K562 (cell line): Measurements from ENCODE around the gene ALOXE3. TPM values are rescaled to one million over a fixed set of nuclear protein-coding genes. Genes with fewer than 3 reads are reported as not detected.

Source experiments
- ARID1B ChIP-seq: fragments of 450-650 bp; IDR thresholded peaks from 2 replicates; pipeline ENCODE4 v1.6.1; 2016; ENCODE audit warnings: antibody characterized with exemption, mild to moderate bottlenecking, inconsistent platforms
- BCL6 ChIP-seq: fragments of 250-450 bp; sonication (Bioruptor Pico); IDR thresholded peaks from 2 replicates; pipeline ENCODE4 v1.4.0; 2020
- DACH1 ChIP-seq: fragments of 450-650 bp; IDR thresholded peaks from 2 replicates; pipeline ENCODE4 v1.6.1; 2018; ENCODE audit not compliant: partially characterized antibody
- EGR1 ChIP-seq: fragments of 450-650 bp; conservative IDR thresholded peaks from 2 replicates; pipeline ENCODE4 v1.6.1; 2017; ENCODE audit warnings: mild to moderate bottlenecking
- EHMT2 ChIP-seq: fragments of 450-650 bp; IDR thresholded peaks from 2 replicates; pipeline ENCODE4 v1.6.1; 2018; ENCODE audit warnings: antibody characterized with exemption
- HNRNPK ChIP-seq: fragments of 200-400 bp; formaldehyde crosslinking; IDR thresholded peaks from one replicate; pipeline ENCODE4 v1.6.1; 2018; ENCODE audit warnings: mild to moderate bottlenecking, low read depth, low read length; ENCODE audit not compliant: poor library complexity, severe bottlenecking
- KLF6 ChIP-seq: fragments of 250-450 bp; sonication (Bioruptor Pico); IDR thresholded peaks from 2 replicates; pipeline ENCODE4 v1.4.0; 2020; ENCODE audit warnings: mild to moderate bottlenecking, moderate library complexity, borderline replicate concordance
- MAZ ChIP-seq, 2 experiments: fragments of 450-650 bp in 1 of 2; sonication (generic) in 1 of 2; formaldehyde crosslinking; IDR thresholded peaks in 1 of 2; conservative IDR thresholded peaks in 1 of 2; 2 replicates each; pipeline versions ENCODE4 v1.4.0 to v1.5.0; 2020; ENCODE audit warnings: mild to moderate bottlenecking in 1 of 2, missing genetic modification reagents in 1 of 2
- MTA1 ChIP-seq: fragments of 450-650 bp; IDR thresholded peaks from 2 replicates; pipeline ENCODE4 v1.6.1; 2017; ENCODE audit warnings: borderline replicate concordance
- MTA3 ChIP-seq: fragments of 450-650 bp; formaldehyde crosslinking; IDR thresholded peaks from 2 replicates; pipeline ENCODE4 v1.6.1; 2017; ENCODE audit warnings: mild to moderate bottlenecking, borderline replicate concordance
- PHF20 ChIP-seq: fragments of 450-650 bp; IDR thresholded peaks from 2 replicates; pipeline ENCODE4 v1.6.1; 2018; ENCODE audit not compliant: partially characterized antibody
- POLR3A ChIP-seq: IDR thresholded peaks from 2 replicates; pipeline ENCODE4 v1.6.1; 2011; ENCODE audit warnings: borderline replicate concordance, mild to moderate bottlenecking, moderate library complexity; ENCODE audit not compliant: insufficient read length, insufficient read depth; ENCODE audit errors: extremely low read depth
- PTRF ChIP-seq: fragments of 450-650 bp; IDR thresholded peaks from 2 replicates; pipeline ENCODE4 v1.6.1; 2016; ENCODE audit warnings: mild to moderate bottlenecking, missing genetic modification characterization, missing compliant biosample characterization
- SNIP1 ChIP-seq: fragments of 450-650 bp; IDR thresholded peaks from 2 replicates; pipeline ENCODE4 v1.7.1; 2017; ENCODE audit warnings: low read depth, mild to moderate bottlenecking
- ZBTB40 ChIP-seq, 2 experiments: fragments of 450-650 bp in 1 of 2; sonication (generic) in 1 of 2; formaldehyde crosslinking in 1 of 2; IDR thresholded peaks; 2 replicates each; pipeline versions ENCODE4 v1.7.1 to v1.9.0; 2016 to 2022; ENCODE audit warnings: inconsistent platforms in 1 of 2, mild to moderate bottlenecking in 1 of 2, missing genetic modification reagents in 1 of 2
- ZC3H4 ChIP-seq: sonication (generic); formaldehyde crosslinking; IDR thresholded peaks from 2 replicates; pipeline ENCODE4 v1.9.0; 2021; ENCODE audit warnings: missing genetic modification reagents, borderline replicate concordance
- ZKSCAN1 ChIP-seq: fragments of 150-350 bp; IDR thresholded peaks from 2 replicates; pipeline ENCODE4 v1.6.1; 2016; ENCODE audit warnings: low read depth, low read length
- ZNF445 ChIP-seq: fragments of 250-450 bp; sonication (Bioruptor Pico); IDR thresholded peaks from 2 replicates; pipeline ENCODE4 v1.4.0; 2020; ENCODE audit warnings: low read depth, mild to moderate bottlenecking, moderate library complexity
- ZNF778 ChIP-seq: fragments of 450-650 bp; formaldehyde crosslinking; IDR thresholded peaks from 2 replicates; pipeline ENCODE4 v1.4.0; 2020; ENCODE audit warnings: mild to moderate bottlenecking, moderate library complexity
- ZSCAN32 ChIP-seq: fragments of 450-650 bp; formaldehyde crosslinking; IDR thresholded peaks from 2 replicates; pipeline ENCODE4 v1.4.0; 2020; ENCODE audit warnings: mild to moderate bottlenecking, moderate library complexity
- polyA plus RNA-seq, 8 experiments: library from polyadenylated mRNA; depleted of rRNA in 4 of 8; stranded (reverse) in 5 of 8; unstranded in 3 of 8; fragments of >200 nt; fragmentation: Nextera tagmentation in 2 of 8; fragmentation: Illumina TruSeq in 1 of 8; extraction: Ambion mirVana in 2 of 8; extraction: Trizol in 1 of 8; gene quantifications; 2 replicates each; pipeline versions ENCODE4 v1.2.1 to v1.2.3, GENCODE V29; 2011 to 2014; ENCODE audit warnings: inconsistent platforms in 1 of 8, missing spikeins in 1 of 8
- total RNA-seq, 7 experiments: library from RNA; depleted of rRNA in 6 of 7; stranded (reverse); fragments of >200 nt in 6 of 7; fragmentation: Illumina TruSeq in 2 of 7; extraction: Trizol in 2 of 7; gene quantifications; 2 replicates each; pipeline versions ENCODE4 v1.2.1 to v1.2.3, GENCODE V29; 2011 to 2021; ENCODE audit warnings: low replicate concordance in 1 of 7

Gene ALOXE3
- total and polyA plus RNA-seq, 9 of the 15 experiments (the other 6 are each of a cell fraction or from before 2014, with no cell fraction given) = 0.04 TPM; not detected in 8

DNA sequence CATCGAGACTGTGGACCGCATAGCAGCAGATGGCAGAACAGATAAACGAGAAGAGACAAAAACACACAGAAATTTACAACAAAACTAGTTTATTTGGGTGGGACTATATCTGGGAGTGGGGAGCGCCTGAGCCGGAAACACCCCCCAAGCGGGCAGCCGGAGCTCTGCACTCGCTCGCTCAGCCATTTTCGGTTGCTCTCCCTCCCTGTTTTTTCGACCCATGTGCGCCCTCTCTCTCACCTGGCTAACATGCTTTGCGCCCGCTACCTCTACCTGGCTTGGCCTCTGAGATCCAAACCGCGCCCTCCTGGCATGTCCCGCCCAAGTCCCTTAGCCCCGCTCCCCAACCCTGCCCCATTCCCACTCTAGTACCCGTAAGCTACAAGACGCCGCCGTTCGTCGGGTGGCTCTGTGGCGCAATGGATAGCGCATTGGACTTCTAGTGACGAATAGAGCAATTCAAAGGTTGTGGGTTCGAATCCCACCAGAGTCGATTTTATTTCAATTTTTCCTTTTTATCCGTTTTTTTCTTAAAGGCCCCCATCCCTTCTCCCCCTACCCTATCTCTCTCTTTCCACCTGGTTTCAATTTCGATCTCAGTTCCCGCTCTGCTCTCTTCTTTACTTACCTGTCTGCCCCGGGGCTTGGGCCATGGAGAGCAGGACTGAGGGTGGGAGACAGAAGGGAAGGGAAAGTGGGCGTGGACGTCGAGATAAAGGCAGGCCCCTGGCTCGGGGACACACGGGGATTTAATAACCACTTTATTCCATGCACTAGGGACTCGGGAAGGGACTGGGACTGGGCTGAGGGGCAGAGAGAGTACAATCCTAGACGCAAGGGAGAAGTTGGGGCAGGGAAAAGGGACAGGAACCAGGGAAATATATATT lies 2.4 kb upstream of the ALOXE3 start (continued):
- TF ChIP-seq HNRNPK = no peak
- TF ChIP-seq MAZ (CRISPR knock-in tag; conservative IDR thresholded peaks at IDR 0.05 in 1 of 2, IDR thresholded peaks at IDR 0.05 in 1 of 2) = 0 out of 4 replicates have a peak, but pooled peaks of 1 of the 2 experiments have one; percentile 19
- TF ChIP-seq PTRF (tag) = no peak
- TF ChIP-seq PHF20 = no peak
- TF ChIP-seq ZNF445 = no peak
- no peak for TF ChIP-seq KLF6
- no peak for TF ChIP-seq BCL6 (CRISPR knock-in tag)
- no peak for TF ChIP-seq ZSCAN32
- no peak for TF ChIP-seq SNIP1
- 0 out of 2 replicates have a peak, but pooled peaks have one; percentile 10 for TF ChIP-seq MTA1
- TF ChIP-seq EGR1 = no peak
- no peak for TF ChIP-seq ARID1B
- TF ChIP-seq ZC3H4 = no peak
- TF ChIP-seq ZKSCAN1 = no peak
- peak; percentile 85 for TF ChIP-seq ZBTB40 (IDR thresholded peaks at IDR 0.05)
- no peak for TF ChIP-seq ZBTB40 (CRISPR knock-in tag; IDR thresholded peaks at IDR 0.05)
- no peak for TF ChIP-seq EHMT2
- TF ChIP-seq MTA3 = no peak; the same call in 1 of the 2 replicates
- TF ChIP-seq POLR3A = peak; percentile 81
- TF ChIP-seq ZNF778 (CRISPR knock-in tag) = no peak
- no peak for TF ChIP-seq DACH1
